ENCODE results near the gene SIX1. TPM values are rescaled to one million over a fixed set of nuclear protein-coding genes. Genes with fewer than 3 reads are reported as not detected.

Gene SIX1
- total and polyA plus RNA-seq, 2 of the 13 experiments (the other 11 are each of a cell fraction or from before 2014, with no cell fraction given): 1.7 to 6.5 TPM

GRCh38 chr14:60648249-60648933 is 886 bp downstream of the SIX1 start (continued):
- no peak for TF ChIP-seq ZBTB43 (CRISPR knock-in tag; conservative IDR thresholded peaks at IDR 0.05)
- no peak for TF ChIP-seq SOX5 (CRISPR knock-in tag; IDR thresholded peaks at IDR 0.05; ENCODE audit: borderline replicate concordance)
- TF ChIP-seq TARDBP (CRISPR knock-in tag; IDR thresholded peaks at IDR 0.05): no peak
- no peak for TF ChIP-seq MTF2 (CRISPR knock-in tag; IDR thresholded peaks at IDR 0.05; ENCODE audit: borderline replicate concordance)
- TF ChIP-seq SRSF1 (optimal IDR thresholded peaks at IDR 0.05; ENCODE audit: low read depth, low read length): no peak
- TF ChIP-seq CBFB (CRISPR knock-in tag; IDR thresholded peaks at IDR 0.05): no peak
- no peak for TF ChIP-seq FOXM1 (CRISPR knock-in tag; IDR thresholded peaks at IDR 0.05)
- no peak for TF ChIP-seq ZNF34 (CRISPR knock-in tag; IDR thresholded peaks at IDR 0.05; ENCODE audit: borderline replicate concordance)
- TF ChIP-seq SUZ12 (IDR thresholded peaks at IDR 0.05; ENCODE audit: low read depth, low read length): no peak
- no peak for TF ChIP-seq ZNF616 (CRISPR knock-in tag; IDR thresholded peaks at IDR 0.05; ENCODE audit: low read depth)
- TF ChIP-seq ZNF501 (CRISPR knock-in tag; IDR thresholded peaks at IDR 0.05): no peak
- no peak for TF ChIP-seq CHCHD3 (CRISPR knock-in tag; IDR thresholded peaks at IDR 0.05)
- TF ChIP-seq, protein P1, sequence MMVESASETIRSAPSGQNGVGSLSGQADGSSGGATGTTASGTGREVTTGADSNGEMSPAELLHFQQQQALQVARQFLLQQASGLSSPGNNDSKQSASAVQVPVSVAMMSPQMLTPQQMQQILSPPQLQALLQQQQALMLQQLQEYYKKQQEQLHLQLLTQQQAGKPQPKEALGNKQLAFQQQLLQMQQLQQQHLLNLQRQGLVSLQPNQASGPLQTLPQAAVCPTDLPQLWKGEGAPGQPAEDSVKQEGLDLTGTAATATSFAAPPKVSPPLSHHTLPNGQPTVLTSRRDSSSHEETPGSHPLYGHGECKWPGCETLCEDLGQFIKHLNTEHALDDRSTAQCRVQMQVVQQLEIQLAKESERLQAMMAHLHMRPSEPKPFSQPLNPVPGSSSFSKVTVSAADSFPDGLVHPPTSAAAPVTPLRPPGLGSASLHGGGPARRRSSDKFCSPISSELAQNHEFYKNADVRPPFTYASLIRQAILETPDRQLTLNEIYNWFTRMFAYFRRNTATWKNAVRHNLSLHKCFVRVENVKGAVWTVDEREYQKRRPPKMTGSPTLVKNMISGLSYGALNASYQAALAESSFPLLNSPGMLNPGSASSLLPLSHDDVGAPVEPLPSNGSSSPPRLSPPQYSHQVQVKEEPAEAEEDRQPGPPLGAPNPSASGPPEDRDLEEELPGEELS (CRISPR knock-in tag; IDR thresholded peaks at IDR 0.05): no peak
- TF ChIP-seq, protein P2, sequence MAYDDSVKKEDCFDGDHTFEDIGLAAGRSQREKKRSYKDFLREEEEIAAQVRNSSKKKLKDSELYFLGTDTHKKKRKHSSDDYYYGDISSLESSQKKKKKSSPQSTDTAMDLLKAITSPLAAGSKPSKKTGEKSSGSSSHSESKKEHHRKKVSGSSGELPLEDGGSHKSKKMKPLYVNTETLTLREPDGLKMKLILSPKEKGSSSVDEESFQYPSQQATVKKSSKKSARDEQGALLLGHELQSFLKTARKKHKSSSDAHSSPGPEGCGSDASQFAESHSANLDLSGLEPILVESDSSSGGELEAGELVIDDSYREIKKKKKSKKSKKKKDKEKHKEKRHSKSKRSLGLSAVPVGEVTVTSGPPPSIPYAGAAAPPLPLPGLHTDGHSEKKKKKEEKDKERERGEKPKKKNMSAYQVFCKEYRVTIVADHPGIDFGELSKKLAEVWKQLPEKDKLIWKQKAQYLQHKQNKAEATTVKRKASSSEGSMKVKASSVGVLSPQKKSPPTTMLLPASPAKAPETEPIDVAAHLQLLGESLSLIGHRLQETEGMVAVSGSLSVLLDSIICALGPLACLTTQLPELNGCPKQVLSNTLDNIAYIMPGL (CRISPR knock-in tag; IDR thresholded peaks at IDR 0.05; ENCODE audit: borderline replicate concordance in 1 of 2, low read depth in 1 of 2): 0 out of 4 replicates have a peak, but pooled peaks of 1 of the 2 experiments have one; percentile 36
- no peak for TF ChIP-seq NCOA5 (CRISPR knock-in tag; IDR thresholded peaks at IDR 0.05)
- TF ChIP-seq, protein P3, sequence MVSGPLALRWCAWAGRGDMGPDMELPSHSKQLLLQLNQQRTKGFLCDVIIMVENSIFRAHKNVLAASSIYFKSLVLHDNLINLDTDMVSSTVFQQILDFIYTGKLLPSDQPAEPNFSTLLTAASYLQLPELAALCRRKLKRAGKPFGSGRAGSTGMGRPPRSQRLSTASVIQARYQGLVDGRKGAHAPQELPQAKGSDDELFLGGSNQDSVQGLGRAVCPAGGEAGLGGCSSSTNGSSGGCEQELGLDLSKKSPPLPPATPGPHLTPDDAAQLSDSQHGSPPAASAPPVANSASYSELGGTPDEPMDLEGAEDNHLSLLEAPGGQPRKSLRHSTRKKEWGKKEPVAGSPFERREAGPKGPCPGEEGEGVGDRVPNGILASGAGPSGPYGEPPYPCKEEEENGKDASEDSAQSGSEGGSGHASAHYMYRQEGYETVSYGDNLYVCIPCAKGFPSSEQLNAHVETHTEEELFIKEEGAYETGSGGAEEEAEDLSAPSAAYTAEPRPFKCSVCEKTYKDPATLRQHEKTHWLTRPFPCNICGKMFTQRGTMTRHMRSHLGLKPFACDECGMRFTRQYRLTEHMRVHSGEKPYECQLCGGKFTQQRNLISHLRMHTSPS (CRISPR knock-in tag; IDR thresholded peaks at IDR 0.05; ENCODE audit: low read depth): no peak; the same call in 1 of the 2 replicates
- TF ChIP-seq HDAC2 (CRISPR knock-in tag; IDR thresholded peaks at IDR 0.05): no peak
- TF ChIP-seq, protein P4, sequence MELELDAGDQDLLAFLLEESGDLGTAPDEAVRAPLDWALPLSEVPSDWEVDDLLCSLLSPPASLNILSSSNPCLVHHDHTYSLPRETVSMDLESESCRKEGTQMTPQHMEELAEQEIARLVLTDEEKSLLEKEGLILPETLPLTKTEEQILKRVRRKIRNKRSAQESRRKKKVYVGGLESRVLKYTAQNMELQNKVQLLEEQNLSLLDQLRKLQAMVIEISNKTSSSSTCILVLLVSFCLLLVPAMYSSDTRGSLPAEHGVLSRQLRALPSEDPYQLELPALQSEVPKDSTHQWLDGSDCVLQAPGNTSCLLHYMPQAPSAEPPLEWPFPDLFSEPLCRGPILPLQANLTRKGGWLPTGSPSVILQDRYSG (CRISPR knock-in tag; IDR thresholded peaks at IDR 0.05): 0 out of 2 replicates have a peak, but pooled peaks have one; percentile 15
- TF ChIP-seq FOXO1 (CRISPR knock-in tag; IDR thresholded peaks at IDR 0.05): no peak
- no peak for TF ChIP-seq MEF2D (CRISPR knock-in tag; IDR thresholded peaks at IDR 0.05)
- no peak for TF ChIP-seq ISX (CRISPR knock-in tag; conservative IDR thresholded peaks at IDR 0.05)
- TF ChIP-seq KLF13 (CRISPR knock-in tag; IDR thresholded peaks at IDR 0.05): no peak
- no peak for TF ChIP-seq ZNF839 (CRISPR knock-in tag; IDR thresholded peaks at IDR 0.05; ENCODE audit: borderline replicate concordance)
